LoVo (cell line): ENCODE measurements around the gene NBEA.
"Not testable (repeated sequence)": the region's sequence is repeated elsewhere in the genome, so short reads cannot be mapped to it uniquely, and the experiment has no call there.

ENCODE experiments used
- DNase-seq: peaks from one replicate; pipeline ENCODE4 v3.0.0-alpha.2; 2016; ENCODE audit warnings: low spot score

The NBEA gene

DNA sequence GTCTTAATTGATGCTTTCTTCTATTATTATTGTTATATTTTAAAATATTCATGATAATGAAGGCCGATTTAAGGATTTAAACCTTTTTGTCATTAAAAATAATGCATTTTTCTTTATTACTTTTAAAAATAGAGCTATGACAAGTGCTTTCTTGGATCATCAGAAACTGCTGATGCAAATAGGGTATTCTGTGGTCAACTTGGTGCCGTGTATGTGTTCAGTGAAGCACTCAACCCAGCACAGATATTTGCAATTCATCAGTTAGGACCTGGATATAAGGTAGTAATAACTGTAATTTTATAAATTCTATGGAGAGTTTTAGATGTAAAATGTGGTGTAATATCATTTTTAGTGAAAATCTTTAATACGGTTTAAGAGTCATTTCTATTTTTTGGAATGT lies 116.5 kb downstream of the NBEA start:
- DNase-seq = not testable (repeated sequence)

GRCh38 chr13:35086667-35087066 lies 144.6 kb downstream of the NBEA start:
- DNase-seq = no peak

GRCh38 chr13:35092251-35092650 lies 150.2 kb downstream of the NBEA start:
- DNase-seq = no peak

DNA sequence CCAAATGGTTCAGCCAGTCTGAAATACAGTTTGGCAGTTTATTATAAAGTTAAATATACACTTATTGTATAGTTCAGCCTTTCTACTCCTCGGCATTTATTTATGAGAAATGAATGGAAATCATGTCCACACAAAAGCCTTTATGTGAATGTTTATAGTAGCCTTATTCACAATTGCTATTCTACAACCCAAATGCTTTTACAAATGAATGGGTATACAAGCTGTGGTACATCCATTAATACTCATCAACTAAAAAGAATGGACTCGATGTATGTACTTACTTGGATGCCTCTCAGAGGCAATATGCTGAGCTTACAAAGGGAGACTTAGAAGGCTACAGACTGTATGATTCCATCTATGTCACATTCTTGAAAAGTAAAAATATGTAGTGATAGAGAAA lies 150.7 kb downstream of the NBEA start:
- no peak for DNase-seq

GRCh38 chr13:35093356-35093755 lies 151.3 kb downstream of the NBEA start:
- no peak for DNase-seq

GRCh38 chr13:35106771-35107170 lies 164.7 kb downstream of the NBEA start:
- not testable (repeated sequence) for DNase-seq

GRCh38 chr13:35107535-35107934 lies 165.5 kb downstream of the NBEA start:
- DNase-seq = no peak

- not testable (repeated sequence) for DNase-seq
These were observed 171.5 kb downstream of the NBEA start for GRCh38 chr13:35113612-35114011.

DNA sequence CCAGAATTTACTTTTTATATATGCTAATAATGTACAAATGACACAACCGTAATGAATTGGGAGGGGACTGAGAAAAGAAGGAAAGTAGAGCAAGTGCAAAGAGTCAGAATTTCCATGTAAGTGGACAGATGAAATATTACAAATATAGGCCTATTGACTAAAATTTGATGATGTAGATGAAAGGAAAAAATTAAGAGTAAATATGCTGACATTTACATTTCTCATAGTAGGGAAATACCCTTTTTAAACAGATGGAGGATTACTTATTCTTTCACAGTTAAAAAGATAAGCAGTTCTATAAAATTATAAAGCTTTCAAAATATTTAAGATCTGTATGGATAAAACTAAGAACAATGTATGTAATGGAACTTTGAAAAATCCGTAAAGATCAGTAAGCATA lies 185.4 kb downstream of the NBEA start:
- no peak for DNase-seq

GRCh38 chr13:35129500-35129899 lies 187.4 kb downstream of the NBEA start:
- no peak for DNase-seq

DNA sequence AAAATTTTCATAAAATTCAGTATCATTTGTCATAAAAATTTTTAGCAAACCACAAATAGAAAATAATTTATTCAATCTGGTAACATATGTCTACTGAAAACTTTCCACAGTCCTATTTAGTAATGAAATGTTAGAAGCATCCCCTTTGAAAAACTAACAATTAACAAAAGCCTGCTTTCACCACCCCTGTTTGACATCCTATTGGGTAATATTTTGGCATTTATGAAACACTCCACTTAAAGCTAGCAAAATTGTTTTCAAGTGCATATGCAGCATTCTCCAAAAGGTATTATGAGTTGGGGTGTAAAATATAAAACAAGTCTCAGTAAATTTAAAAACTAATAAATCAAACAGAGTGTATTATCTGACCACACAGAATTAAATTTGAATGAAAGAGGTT lies 189.4 kb downstream of the NBEA start:
- no peak for DNase-seq

- DNase-seq = no peak
These were observed 194.5 kb downstream of the NBEA start for GRCh38 chr13:35136585-35136984.

GRCh38 chr13:35139591-35139990 lies 197.5 kb downstream of the NBEA start:
- DNase-seq = no peak

DNA sequence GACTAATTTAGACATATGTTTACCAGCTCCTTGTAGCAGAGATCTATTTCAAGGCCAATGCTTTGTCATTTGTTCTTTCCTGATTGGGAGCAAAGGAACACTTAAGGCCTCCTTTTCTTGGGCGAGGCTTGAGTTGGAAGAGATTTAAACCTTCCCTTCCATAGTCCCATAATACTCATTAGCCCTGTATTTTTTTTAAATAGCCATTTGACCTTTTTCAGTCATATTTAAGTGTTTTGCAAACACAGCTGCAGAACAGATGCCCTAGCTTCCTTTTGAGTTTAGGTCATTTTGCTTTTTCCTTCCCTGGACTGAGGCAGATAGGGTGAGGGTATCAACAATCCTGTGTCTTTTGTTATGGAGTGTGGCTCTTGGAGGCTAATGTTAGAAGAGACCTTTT lies 198.3 kb downstream of the NBEA start:
- DNase-seq = no peak

- no peak for DNase-seq
These were observed 198.8 kb downstream of the NBEA start for GRCh38 chr13:35140831-35141230.

DNA sequence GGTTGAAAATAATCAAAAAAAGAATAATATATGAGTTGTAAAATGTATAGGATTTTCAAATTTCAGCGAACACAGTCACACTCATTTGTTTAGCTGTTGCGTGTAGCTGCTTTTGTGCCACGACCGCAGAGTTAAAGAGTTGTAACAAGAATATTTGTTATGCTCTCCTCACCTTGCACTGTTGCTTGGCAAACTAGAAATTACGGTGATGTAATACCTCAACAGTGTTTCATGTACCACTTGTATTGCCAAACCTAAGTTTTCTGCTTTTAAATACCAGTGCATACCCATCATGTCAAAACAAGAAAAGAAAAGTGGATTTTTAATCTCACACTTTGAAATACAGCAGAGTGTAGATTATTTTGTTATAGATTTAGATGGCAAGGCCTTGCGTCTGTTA lies 201.1 kb downstream of the NBEA start:
- DNase-seq = no peak

DNA sequence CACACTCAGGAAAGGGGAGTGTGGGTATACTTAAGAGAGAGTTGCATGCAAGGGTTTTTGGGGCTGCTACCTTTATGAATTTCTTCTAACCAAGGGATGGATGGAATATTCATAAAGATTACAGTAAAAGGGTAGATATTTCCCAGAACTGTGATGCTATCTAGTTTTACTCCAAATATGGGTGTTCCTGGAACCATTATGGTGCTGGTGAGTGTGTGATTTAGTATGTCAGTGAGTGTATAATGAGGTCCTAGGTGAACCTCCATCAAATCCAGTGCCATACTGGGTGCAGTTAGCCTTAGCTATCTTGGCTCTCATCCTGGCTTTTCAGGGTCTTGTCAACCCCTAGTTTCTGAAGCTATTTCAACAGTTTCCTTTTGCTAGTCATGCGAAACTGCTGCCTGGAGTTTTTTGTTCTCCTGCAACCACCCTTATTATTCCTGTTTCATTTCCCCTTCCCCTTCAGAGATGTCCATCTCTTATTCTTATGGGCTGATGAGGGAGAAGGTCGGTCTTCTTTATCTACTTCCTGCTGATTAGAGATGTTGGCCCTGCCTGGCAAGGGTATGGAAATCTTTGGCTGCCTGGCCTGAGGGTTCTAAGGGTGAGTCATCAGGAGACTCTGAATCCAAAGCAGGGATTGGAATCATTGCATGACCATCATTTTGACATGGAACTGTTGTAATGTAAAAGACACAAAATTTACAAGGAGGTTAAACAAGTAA lies 202.3 kb downstream of the NBEA start:
- no peak for DNase-seq

DNA sequence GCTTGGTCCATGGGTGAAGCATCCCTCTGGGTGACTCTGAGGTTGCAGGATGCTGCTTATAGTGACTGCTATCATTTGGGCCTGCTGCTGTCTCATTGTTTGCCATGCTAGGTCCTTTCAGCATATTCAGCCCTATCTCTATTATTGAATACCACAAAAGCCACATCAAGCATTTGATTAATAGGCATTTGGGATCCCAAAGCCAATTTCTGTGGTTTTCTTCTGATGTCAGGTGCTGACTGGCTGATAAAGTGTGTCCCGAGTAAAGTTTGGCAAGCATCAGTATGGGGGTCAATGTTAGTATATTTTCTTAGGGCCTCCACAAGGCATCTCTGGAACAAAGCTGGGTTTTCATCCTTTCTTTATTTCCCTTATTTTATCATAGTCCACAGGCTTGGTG lies 204.6 kb downstream of the NBEA start:
- no peak for DNase-seq

GRCh38 chr13:35157143-35157755 lies 215.2 kb downstream of the NBEA start:
- peak; percentile 52 for DNase-seq

GRCh38 chr13:35159041-35159440 lies 217.0 kb downstream of the NBEA start:
- DNase-seq = no peak

DNA sequence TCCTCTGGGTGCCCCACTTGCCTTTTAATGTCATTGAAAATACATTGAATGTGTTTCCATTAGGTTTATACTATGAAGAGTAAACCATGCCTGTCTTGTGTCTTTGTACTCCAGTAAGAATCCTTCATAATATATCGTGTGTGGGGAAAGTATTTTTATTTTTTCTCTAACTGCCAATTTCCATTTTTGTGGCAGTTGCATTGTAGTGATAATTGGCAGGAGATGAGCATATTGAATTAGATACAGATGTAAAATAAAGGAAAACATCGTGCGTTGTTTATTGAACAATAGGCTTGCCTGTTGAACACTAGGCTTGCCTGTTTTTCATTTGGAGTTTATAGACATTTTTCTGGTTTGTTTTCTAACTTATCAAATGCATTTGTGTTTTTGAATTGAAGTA lies 218.8 kb downstream of the NBEA start:
- DNase-seq = no peak

GRCh38 chr13:35162420-35162819 lies 220.3 kb downstream of the NBEA start:
- DNase-seq = no peak

DNA sequence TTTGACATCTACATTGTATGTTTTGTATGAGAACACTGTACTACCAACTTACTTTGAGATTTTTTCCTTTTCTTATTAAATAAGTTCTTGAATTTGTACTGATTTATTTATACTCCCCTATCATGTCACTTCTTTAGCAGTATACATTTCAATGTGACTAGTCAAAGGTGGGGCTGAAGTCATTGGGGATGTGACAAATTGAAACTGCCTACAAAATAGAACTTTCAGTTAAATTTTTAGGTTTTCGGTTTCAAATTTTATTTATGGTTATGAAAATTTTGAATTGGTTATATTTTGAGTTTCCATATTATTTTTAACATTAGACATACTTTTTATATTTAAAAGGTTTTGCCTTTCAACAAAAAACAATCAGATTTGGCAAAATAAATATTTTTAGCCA lies 221.6 kb downstream of the NBEA start:
- no peak for DNase-seq

GRCh38 chr13:35164324-35164932 lies 222.4 kb downstream of the NBEA start:
- peak; percentile 63 for DNase-seq
